GM19397 (cell line): ENCODE data around the gene BSCL2.
"Not testable (repeated sequence)": the region's sequence is repeated elsewhere in the genome, so short reads cannot be mapped to it uniquely, and the experiment has no call there.

Experiments
- ATAC-seq: cut with Tn5 transposase; IDR thresholded peaks from one replicate; pipeline ENCODE4 v1.9.1; 2021; ENCODE audit warnings: mild to moderate bottlenecking, moderate library complexity; ENCODE audit not compliant: unreplicated experiment

The BSCL2 gene

DNA sequence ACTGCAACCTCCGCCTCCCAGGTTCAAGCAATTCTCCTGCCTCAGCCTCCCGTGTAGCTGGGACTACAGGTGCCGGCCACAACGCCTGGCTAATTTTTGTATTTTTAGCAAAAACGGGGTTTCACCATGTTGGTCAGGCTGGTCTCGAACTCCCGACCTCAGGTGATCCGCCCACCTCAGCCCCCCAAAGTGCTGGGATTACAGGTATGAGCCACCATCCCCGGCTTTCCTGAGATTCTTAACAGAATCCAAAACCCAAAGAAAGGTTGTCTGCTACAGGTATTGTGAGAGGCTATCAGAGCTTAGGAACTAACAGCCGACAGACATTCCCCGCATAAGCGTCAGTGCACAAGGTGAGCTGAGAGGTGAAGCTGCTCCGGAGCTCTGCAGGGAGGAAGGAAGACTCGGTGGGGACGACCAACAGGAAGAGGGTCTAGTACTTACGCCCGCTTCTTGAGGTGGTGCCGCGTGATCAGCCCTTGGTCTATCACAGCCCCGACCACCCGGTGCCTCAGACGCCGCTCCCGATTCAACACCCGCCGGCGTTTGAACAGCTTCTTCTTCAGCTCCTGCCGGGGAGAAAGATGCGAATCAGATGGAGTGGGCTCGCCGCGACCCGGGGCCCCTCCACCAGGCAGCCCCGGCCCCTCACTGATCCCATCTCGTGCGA lies 42.7 kb downstream of the BSCL2 start:
- peak; percentile 16 for ATAC-seq

DNA sequence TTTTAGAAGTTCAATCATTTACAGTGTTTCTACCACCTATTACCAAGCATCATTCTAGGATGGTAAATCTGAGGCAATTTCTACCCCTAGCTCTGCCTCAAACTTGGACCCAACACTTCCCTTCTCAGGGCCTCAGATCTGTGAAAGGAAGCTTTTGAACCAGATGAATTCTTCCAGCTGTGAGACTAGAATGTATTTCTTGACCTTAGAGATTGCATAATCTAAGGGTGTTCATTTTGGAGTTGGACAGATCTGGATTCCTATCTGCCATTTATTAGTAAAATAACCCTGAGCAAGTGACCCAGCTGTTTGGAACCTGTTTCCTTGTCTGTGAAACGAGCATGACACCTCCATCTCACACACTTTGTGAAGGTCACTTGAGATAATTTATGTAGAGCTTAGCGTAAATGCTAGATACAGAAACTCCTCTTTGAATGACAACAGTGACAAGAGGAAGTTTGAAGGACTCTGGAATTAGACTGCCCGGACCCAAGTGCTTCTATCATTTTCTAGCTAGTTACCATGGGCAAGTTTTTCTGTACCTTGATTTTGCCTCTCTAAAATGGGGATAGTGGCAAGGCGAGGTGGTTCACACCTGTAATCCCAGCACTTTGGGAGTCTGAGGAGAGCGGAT lies 50.3 kb downstream of the BSCL2 start:
- ATAC-seq = no peak

DNA sequence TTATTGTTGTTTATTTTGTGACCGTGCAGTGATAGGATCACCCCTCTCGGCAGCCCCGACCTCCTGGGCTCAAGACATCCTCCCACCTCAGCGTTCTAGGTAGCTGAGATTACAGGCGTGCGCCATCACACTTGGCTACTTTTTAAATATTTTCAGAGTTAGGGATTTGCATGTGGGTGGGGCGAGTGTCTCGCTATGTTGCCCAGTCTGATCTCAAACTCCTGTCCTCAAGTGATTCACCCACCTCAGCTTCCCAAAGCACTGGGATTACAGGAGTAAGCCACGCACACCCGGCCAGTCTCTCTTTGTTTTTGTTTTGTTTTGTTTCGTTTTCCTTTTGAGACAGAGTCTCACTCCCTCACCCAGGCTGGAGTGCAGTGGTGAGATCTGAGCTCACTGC lies 52.9 kb downstream of the BSCL2 start:
- ATAC-seq = no peak

DNA sequence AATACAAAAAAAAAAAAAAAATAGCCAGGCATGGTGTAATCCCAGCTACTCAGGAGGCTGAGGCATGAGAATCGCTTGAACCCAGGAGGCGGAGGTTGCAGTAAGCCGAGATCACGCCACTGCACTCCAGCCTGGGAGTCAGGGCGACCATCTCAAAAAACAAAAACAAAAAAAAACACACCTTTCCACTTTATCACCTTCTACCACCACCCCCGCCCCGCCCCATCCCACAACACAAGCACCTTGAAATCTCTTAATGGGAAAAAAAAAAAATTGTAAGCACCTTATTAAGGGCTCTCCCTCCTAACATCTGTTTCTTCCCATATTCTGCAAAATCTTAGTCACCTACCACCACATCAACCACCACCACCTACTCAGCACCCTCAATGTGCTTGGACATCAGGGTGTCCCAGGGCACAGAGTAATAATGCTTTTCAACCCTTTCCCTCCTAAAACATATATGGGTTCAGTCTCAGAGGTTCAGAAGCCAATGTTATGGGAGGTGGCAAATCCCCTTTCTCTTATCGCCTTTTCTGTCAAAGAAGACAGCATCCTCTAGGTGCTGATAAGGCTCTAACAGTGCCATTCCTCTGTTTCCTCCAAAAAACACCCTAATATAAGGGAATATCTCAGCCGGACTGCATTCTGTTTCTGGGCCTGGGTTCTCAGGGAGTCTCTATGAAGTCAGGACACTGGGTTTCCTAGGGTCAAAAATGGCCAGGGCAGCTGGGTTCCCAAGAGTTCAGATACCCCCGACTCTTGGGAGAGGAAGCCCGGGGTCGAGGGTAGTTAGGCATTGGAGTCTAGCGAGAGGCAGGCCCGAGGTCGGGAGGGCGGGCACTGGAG lies 54.8 kb downstream of the BSCL2 start:
- peak; percentile 5 for ATAC-seq

DNA sequence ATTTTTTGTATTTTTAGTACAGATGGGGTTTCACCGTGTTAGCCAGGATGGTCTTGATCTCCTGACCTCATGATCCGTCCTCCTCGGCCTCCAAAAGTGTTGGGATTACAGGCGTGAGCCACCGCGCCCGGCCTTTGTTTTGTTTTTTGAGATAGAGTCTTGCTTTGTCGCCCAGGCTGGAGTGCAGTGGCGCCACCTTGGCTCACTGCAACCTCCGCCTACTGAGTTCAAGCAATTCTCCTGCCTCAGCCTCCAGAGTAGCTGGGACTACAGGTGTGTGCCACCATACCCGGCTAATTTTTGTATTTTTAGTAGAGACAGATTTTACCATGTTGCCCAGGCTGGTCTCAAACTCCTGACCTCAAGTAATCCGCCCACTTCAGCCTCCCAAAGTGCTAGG lies 56.9 kb downstream of the BSCL2 start:
- ATAC-seq = not testable (repeated sequence)

DNA sequence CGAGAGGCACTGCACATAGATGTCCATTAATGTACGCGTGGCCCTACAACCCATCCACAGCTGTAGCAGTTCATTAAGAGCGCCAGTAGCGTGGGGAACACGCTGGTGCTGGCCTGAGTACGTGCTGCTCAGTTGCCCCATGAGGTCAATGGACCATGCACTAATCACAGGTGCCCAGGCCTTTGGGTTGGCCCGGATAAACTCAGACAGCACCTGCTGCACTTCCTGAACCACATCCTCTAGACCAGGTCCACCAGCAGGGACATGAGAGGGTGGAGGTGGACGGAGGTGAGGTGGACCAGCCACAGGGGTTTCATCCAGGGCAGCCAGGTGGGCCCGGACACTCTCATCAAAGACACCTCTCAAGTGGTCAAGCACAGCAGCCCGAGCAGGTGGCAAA lies 57.7 kb downstream of the BSCL2 start:
- no peak for ATAC-seq

DNA sequence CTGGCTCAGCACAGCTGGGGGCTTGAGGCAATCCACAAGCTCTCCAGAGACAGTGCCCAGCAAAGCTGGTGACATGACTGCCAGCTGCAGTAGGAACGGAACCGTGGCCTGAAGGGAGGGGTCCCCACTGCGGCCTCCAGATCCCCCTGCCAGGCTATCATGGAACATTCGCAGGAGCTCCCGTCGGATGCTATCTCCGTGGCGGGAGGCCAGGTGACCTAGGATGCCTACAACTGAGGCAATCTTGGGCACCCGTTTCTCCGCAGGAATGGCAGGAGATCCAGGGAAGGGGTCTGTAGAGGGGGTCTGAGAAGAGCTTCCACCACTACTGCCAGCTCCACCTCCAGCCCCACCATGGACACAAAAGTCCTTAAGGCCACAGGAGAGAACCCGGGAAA lies 58.3 kb downstream of the BSCL2 start:
- no peak for ATAC-seq

DNA sequence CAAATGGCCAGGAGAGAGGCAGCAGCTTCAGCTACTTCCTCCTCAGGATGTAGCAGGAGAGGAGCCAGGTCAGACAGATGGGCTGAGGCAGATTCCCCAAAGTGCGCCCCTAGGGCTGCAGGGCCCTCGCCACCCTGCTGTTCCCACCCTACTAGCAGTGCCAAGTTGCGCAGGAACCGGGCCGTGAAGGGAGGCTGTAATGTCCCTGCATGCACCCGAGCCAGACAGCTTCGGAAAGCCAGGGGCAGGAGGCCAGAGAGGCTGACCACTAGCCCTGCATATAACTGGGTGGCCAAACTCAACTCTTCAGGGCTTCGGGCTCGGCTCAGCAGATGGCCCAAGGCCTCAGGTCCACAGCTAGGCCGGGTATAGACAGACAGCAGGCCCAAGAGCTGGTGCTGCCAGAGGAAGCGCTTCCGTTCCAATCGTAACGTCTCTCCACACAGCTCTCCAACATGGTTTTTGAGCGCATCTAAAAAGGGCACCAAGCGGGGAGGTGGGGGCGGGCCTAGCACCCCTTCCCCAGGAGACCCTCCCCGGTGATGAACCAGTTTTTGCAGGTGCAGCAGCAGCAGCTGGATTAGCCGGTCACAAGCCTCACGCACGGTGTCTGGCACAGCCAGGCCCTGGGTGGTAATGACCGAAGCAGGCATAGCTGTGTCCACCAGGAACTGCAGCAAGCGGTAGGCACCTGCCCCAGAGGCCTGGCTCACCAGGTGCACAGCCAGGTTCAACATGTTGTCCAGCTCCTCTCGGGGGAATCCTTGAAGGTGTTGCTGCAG lies 58.8 kb downstream of the BSCL2 start:
- no peak for ATAC-seq

DNA sequence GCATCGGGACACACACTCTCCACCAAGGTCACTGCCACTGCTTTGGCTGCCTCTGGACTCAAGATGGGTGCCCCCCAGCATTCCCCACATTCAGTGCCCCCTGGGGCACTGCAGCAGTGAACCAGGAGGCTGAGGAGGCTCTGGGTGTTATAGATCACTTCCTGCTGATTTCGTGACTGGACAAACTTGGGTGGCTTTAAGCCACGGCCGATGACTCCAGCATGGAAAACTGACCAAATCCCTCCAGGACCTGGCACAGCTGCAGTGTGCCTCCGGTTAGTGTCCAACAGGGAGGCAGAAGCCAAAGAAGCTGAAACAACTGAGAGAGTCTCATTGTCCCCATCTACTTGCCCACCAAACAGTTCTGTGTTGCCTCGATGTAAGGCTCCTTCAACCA lies 59.6 kb downstream of the BSCL2 start:
- ATAC-seq = no peak

DNA sequence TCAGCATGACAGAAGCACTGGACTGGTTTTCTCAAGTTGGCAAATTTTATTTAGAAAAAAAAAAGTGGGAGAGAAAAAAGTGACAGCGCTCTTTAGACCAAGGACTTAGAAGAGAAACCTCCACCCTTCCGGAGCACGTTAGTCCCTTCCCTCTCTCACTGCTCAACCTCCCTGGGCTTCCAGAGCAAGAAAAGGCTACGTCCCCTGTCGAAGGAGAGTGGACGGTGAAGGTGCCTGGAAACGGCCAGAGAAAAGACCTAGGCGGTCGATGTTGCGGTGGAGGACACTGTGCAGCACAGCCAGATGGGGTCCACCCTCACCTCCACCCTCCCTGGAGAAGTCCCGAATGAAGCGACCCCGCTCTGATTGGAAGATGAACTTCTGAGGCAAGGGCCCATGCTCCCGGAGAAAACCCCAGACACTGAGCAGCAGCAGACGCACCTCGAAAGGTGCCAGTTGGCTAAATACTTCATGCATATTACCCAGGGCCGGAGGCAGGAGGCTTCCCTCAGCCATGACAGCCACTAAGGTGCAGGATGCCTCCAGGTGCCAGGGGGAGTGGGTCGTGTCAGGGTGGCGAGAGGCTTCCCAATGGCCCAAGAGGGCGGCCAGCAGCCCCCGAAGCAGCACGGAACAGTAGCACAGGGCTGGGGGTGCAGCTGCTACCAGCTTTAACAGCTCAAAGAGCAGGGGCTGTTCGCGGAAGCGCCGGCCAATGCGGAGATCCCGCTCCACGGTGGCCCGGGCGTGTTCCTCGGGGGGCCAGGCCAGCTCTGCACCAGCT lies 60.2 kb downstream of the BSCL2 start:
- ATAC-seq = no peak

DNA sequence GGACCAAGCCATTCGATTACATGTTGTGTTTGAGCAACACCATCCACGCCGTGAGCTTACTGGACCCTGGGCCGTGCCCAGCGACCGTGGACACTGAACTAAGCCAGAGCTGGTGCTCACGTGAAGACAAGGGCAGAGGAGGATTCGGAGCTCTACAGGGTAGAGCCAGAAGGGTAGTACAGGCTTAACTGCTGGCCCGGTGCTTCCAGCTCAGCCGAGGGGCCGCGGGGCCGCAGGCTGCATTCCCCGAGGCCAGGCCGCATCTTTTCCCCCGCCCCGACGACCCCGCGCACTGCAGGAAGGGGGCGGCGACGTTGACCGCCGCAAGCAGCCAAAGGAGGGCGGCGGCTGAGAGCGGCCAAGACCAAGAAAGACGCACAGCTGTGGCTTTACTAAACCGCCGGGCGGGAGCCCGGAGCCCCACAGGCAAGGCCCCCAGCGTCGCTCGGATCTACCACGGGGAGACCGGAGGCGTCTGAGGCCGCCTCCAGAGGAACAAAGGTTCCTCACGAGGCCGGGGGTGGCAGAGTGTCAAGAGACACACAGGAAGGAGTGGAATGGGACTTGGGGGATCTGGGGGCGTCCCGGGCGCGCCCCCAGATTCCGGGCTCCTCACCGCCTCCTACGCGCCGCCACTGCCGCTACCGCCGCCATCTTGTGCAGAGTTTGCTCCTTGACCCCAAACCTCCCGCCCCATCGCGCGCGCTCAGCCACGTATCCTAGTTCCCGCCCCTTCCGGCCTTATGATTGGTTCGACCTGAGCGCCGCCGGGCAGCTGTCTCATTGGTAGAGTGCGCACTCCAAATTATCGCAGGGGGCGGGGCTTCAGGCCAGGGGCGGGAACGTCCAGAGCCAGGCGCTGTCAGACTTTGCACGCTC lies 61.0 kb downstream of the BSCL2 start, which contains the start of gene GANAB:
GANAB (minus strand) TSS at position 668 of the 879 bp plus-strand sequence; CDS start at position 654, 14 bp downstream.
- ATAC-seq = peak; percentile 88

DNA sequence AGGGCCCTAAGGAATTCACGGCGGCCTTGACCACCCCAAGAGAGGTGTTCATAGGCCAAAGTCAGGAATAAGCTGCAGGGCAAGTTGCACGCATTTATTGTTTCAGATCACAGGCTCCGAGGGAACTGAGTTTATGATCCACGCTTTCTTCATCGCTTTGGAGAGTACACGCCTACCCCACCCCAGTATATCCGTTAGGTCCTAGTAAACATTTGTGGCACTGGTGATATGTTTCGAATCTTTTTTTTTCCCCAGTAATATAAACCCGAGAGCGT lies 61.6 kb downstream of the BSCL2 start:
- ATAC-seq = no peak

DNA sequence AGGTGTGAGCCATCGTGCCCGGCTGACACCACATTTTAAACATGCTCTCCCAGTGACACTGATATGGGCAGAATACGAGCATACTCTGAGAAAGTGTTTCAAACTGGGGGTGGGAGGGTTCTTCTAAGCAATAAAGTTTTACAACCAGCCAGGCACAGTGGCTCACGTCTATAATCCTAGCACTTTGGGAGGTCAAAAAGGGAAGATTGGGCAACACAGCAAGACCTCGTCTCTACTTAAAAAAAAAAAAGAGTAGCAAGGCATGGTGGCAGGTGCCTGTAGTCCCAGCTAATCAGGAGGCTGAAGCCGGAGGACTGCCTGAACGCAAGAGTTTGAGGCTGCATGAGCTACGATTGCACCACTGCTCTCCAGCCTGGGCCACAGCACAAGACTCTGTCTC lies 63.0 kb downstream of the BSCL2 start:
- ATAC-seq = no peak
